Measurements from ENCODE around the gene KCNH5. TPM values are rescaled to one million over a fixed set of nuclear protein-coding genes. Genes with fewer than 3 reads are reported as not detected.

Gene KCNH5
- total and polyA plus RNA-seq, 9 of the 15 experiments (the other 6 are each of a cell fraction or from before 2014, with no cell fraction given), result 1.1 to 2.4 (median 1.4) TPM

GRCh38 chr14:62807636-62808035 lies 237.6 kb downstream of the KCNH5 start (continued):
- TF ChIP-seq CTCFL (IDR thresholded peaks at IDR 0.05; ENCODE audit: borderline replicate concordance, insufficient read depth, low read depth, low read length, poor library complexity, severe bottlenecking) (no peak), ZNF175 (CRISPR knock-in tag; IDR thresholded peaks at IDR 0.05; ENCODE audit: low read depth) (no peak), E2F6 (IDR thresholded peaks at IDR 0.05; ENCODE audit: borderline replicate concordance in 1 of 2, extremely low read depth in 1 of 2, insufficient read depth in 1 of 2, insufficient read length in 1 of 2, low read depth in 1 of 2, low read length in 1 of 2, poor library complexity in 1 of 2, severe bottlenecking in 1 of 2) (no peak), FOXJ3 (CRISPR knock-in tag; IDR thresholded peaks at IDR 0.05) (no peak), XRCC3 (IDR thresholded peaks at IDR 0.05) (no peak), TEAD1 (CRISPR knock-in tag; IDR thresholded peaks at IDR 0.05) (no peak), MIER1 (IDR thresholded peaks at IDR 0.05; ENCODE audit: low read depth) (no peak), ZNF197 (CRISPR knock-in tag; IDR thresholded peaks at IDR 0.05; ENCODE audit: low read depth) (no peak), ZMIZ1 (IDR thresholded peaks at IDR 0.05; ENCODE audit: low read depth in 2 of 2, low read length in 2 of 2) (no peak), CUX1 (CRISPR knock-in tag; IDR thresholded peaks at IDR 0.05) (no peak)
